ENCODE data around the gene TANGO2. TPM values are rescaled to one million over a fixed set of nuclear protein-coding genes. Genes with fewer than 3 reads are reported as not detected.

The TANGO2 gene
- total and polyA plus RNA-seq, 9 of the 15 experiments (the other 6 are each of a cell fraction or from before 2014, with no cell fraction given): 15.5 to 94.9 (median 70.1) TPM

GRCh38 chr22:20063271-20064139 lies 42.6 kb downstream of the TANGO2 start (continued):
- TF ChIP-seq ZNF778 (CRISPR knock-in tag; IDR thresholded peaks at IDR 0.05): no peak
- no peak for TF ChIP-seq ZNF24 (IDR thresholded peaks at IDR 0.05)
- TF ChIP-seq PHF8 (IDR thresholded peaks at IDR 0.05; ENCODE audit: borderline replicate concordance, low read length): no peak
- TF ChIP-seq, protein P1, sequence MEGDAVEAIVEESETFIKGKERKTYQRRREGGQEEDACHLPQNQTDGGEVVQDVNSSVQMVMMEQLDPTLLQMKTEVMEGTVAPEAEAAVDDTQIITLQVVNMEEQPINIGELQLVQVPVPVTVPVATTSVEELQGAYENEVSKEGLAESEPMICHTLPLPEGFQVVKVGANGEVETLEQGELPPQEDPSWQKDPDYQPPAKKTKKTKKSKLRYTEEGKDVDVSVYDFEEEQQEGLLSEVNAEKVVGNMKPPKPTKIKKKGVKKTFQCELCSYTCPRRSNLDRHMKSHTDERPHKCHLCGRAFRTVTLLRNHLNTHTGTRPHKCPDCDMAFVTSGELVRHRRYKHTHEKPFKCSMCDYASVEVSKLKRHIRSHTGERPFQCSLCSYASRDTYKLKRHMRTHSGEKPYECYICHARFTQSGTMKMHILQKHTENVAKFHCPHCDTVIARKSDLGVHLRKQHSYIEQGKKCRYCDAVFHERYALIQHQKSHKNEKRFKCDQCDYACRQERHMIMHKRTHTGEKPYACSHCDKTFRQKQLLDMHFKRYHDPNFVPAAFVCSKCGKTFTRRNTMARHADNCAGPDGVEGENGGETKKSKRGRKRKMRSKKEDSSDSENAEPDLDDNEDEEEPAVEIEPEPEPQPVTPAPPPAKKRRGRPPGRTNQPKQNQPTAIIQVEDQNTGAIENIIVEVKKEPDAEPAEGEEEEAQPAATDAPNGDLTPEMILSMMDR (IDR thresholded peaks at IDR 0.05 in 2 of 3, conservative IDR thresholded peaks at IDR 0.05 in 1 of 3; ENCODE audit: insufficient read depth in 2 of 3, low read depth in 1 of 3, low read length in 3 of 3): peak in 1 of 3 experiments; percentile 45; a peak in 2 of 6 replicates
- TF ChIP-seq ATF7 (IDR thresholded peaks at IDR 0.05): no peak
- TF ChIP-seq, protein P2, sequence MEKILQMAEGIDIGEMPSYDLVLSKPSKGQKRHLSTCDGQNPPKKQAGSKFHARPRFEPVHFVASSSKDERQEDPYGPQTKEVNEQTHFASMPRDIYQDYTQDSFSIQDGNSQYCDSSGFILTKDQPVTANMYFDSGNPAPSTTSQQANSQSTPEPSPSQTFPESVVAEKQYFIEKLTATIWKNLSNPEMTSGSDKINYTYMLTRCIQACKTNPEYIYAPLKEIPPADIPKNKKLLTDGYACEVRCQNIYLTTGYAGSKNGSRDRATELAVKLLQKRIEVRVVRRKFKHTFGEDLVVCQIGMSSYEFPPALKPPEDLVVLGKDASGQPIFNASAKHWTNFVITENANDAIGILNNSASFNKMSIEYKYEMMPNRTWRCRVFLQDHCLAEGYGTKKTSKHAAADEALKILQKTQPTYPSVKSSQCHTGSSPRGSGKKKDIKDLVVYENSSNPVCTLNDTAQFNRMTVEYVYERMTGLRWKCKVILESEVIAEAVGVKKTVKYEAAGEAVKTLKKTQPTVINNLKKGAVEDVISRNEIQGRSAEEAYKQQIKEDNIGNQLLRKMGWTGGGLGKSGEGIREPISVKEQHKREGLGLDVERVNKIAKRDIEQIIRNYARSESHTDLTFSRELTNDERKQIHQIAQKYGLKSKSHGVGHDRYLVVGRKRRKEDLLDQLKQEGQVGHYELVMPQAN (IDR thresholded peaks at IDR 0.05; ENCODE audit: borderline replicate concordance): no peak
- no peak for TF ChIP-seq ZKSCAN8 (CRISPR knock-in tag; IDR thresholded peaks at IDR 0.05)
- TF ChIP-seq ERF (CRISPR knock-in tag; IDR thresholded peaks at IDR 0.05): no peak
- peak; percentile 23; the same call in 1 of the 2 replicates for TF ChIP-seq ZBTB7A (IDR thresholded peaks at IDR 0.05; ENCODE audit: borderline replicate concordance, control insufficient read depth, low read depth, low read length)
- peak; percentile 77 for TF ChIP-seq PCBP1 (IDR thresholded peaks at IDR 0.05; ENCODE audit: low read depth, low read length, poor library complexity, severe bottlenecking)
- TF ChIP-seq DEAF1 (CRISPR knock-in tag; IDR thresholded peaks at IDR 0.05): no peak
- TF ChIP-seq U2AF1 (optimal IDR thresholded peaks at IDR 0.05; ENCODE audit: low read depth, low read length): no peak
- no peak for TF ChIP-seq HDAC2 (IDR thresholded peaks at IDR 0.05)
- TF ChIP-seq ZNF696 (CRISPR knock-in tag; conservative IDR thresholded peaks at IDR 0.05): no peak

All from K562 (cell line).